Fibroblast of villous mesenchyme (primary cell): ENCODE data around the gene GSTO1. TPM values are rescaled to one million over a fixed set of nuclear protein-coding genes. Genes with fewer than 3 reads are reported as not detected.

Experiments used
- DNase-seq: peaks from one replicate; pipeline ENCODE4 v3.0.0-alpha.2; 2010; ENCODE audit warnings: low read depth
- H3K4me3 ChIP-seq: 2 replicates; pipeline ENCODE4 v1.5.1; 2011; ENCODE audit warnings: low read depth, mild to moderate bottlenecking, low read length
- small RNA-seq: library from RNA; depleted of rRNA; stranded (forward); fragments of <200 nt; gene quantifications from one replicate; pipeline ENCODE3, GENCODE V24; 2012
- total RNA-seq: library from RNA; depleted of rRNA; stranded (reverse); fragments of >200 nt; gene quantifications from 2 replicates; pipeline ENCODE4 v1.2.3, GENCODE V29; 2012
- TF ChIP-seq, protein P1 (sequence below): IDR thresholded peaks from 2 replicates; pipeline ENCODE4 v1.5.1; 2012; ENCODE audit warnings: low read depth, mild to moderate bottlenecking, low read length; ENCODE audit not compliant: insufficient read depth

GSTO1 gene
- total RNA-seq, 1 donor: 156 TPM

DNA sequence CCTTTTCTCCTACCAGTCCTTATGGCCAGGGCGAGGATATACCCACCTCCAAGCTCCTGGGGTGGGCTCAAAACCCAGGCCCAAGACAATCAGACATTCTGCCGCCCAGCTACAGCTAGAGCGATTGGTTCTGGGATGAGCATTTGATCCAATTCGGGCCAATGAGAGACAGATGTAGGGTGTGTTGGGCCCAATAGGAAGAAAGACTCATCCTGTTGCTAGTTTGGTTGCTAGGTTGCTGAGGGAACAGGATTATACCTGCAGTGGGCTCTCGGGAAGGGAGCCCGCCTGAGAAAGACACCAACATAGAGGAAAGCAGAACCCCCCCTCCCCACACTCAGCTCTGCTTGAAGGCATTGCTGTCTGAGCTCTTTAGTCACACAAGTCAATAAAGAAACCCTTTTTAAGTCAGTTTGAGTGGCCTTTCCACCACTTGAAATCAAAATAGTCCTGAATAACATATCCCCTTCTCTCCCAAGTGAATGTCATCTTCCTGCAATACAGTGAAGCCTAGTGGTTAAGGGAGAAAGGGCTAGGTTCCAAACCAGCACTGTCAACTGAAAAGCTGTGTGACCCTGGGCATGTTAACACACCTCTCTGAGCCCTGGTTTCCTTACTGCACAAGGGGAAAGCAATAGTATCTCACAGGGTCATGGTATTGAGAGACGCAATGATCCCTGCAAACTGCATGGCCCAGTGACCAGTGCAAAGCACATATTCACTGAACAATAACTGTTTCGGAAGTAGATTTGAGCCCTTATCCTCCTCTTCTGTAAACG lies 61.8 kb downstream of the GSTO1 start:
- no peak overlapping the region for H3K4me3 ChIP-seq
- TF ChIP-seq, protein P1, sequence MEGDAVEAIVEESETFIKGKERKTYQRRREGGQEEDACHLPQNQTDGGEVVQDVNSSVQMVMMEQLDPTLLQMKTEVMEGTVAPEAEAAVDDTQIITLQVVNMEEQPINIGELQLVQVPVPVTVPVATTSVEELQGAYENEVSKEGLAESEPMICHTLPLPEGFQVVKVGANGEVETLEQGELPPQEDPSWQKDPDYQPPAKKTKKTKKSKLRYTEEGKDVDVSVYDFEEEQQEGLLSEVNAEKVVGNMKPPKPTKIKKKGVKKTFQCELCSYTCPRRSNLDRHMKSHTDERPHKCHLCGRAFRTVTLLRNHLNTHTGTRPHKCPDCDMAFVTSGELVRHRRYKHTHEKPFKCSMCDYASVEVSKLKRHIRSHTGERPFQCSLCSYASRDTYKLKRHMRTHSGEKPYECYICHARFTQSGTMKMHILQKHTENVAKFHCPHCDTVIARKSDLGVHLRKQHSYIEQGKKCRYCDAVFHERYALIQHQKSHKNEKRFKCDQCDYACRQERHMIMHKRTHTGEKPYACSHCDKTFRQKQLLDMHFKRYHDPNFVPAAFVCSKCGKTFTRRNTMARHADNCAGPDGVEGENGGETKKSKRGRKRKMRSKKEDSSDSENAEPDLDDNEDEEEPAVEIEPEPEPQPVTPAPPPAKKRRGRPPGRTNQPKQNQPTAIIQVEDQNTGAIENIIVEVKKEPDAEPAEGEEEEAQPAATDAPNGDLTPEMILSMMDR: no peak
- no peak for DNase-seq

Small RNAs within 50 kb of the gene (small RNA-seq; reads per million reads assigned to genes)
- gene MIR4482 (not detected), gene MIR609 (not detected)

Other genes with a start within 250 kb of the GSTO1 start
- gene COL17A1, start 169.0 kb upstream of the GSTO1 start, total RNA-seq: not detected in 2 replicates
- gene SFR1, start 132.7 kb upstream of the GSTO1 start, total RNA-seq: 6.1 and 8.2 TPM in 2 replicates
- gene CFAP43, start 22.5 kb upstream of the GSTO1 start, total RNA-seq: under 0.01 TPM in 1 of 2 replicates, not detected in the other
- 1.9 and 2.2 TPM in 2 replicates for gene GSTO2, start 14.3 kb downstream of the GSTO1 start, total RNA-seq
- gene ITPRIP, start 83.6 kb downstream of the GSTO1 start, total RNA-seq: 9.9 and 10.3 TPM in 2 replicates
- 0.43 and 0.64 TPM in 2 replicates for gene CFAP58, start 98.9 kb downstream of the GSTO1 start, total RNA-seq